Stimulated activated CD8-positive, alpha-beta memory T cell treated with anti-CD3 and anti-CD28 coated beads, Interleukin-15, amount 100 ng/mL, for 48 hours (primary cell): Measurements from ENCODE around the gene ZNF385B.
"Not testable (repeated sequence)": the region's sequence is repeated elsewhere in the genome, so short reads cannot be mapped to it uniquely, and the experiment has no call there.

ENCODE experiments used
- DNase-seq, 2 donors: peaks; one replicate each; pipeline ENCODE4 v3.0.0-alpha.2; 2020; ENCODE audit warnings: low read depth in 2 of 2

Gene ZNF385B

DNA sequence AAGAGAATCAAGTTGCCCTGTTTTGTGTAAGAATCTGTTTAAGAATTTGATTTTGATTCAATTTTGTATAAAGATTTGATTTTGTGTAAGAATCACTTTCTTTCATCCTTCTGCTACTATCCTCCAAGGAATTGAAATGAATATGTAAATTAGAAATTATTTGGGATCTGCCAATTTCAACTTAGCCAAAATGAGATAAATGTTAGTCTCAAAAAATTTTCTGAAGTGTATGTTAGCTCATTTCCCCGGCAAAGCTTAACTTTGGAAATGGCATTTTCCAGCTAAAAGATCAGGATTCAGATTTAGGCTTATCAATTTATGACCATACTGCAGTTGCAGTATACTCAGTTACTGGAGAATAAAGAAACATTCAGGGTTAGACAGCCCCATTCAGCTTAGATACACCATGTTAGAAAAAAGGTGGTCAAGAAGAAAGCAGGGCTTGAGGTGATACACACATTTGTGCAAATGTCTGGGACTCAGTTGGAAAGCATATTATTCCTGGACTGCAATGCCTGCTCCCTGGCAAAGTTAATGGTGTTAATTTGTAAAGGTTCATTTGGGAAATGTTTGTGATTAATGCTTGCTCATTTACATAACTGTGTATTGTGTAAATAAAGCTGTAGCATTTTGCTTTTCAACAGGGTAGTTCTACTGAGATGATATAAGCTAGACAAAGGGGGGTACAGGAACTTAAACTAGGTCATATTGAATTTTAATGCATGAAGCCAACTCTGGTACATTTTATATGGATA lies 349.0 kb downstream of the ZNF385B start:
- no peak for DNase-seq

DNA sequence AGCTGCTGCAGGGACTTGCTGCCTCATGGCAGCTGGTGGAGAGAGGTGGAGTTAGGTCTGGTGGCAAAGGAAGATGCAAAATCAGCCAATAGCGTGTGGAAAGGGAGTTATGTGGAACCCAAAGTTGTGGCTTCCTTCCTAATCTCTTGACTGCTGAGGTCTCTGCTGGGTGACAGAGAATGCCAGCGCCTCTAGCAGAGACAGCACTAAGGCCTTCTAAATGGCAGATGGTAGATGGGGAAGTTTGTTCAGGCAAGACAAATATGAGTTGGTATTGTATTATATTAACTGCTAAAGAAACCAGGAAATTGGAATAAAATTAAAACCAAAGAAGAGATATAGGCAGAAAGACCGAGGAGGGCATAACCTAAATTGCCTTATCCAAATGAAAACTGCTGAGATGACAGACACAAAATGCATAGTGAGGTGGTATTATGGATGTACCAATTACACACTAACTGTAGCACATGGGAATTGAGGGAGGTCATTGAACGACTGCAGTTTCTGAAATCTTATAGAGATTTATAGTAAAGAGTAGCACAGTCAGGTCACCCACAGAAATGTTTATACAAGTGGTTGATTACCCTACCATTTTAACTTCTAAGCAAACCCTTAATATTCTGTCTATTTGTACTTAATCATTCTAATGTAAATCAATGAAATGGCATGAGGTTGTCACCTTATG lies 350.2 kb downstream of the ZNF385B start:
- no peak for DNase-seq

- no peak for DNase-seq
Observed at GRCh38 chr2:179495315-179495714, 366.1 kb downstream of the ZNF385B start.

DNA sequence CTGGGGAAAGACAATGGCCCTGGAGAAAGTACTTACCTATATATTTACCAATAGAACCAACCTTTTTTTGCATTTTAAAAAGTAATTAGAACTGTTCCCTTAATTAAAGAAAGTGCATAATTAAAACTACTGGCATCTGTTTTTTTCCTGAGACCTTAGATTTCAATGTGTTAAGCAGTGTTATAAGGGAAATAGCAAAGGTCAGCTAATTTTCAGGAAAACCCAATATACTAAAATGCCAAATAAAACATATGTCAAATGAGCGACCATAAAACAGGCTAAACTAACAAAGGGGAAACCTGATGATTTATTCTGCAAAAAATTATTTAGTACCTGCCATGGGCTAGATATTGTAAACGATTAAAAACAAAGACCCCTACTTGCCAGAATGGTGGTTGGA lies 372.8 kb downstream of the ZNF385B start:
- no peak for DNase-seq

DNA sequence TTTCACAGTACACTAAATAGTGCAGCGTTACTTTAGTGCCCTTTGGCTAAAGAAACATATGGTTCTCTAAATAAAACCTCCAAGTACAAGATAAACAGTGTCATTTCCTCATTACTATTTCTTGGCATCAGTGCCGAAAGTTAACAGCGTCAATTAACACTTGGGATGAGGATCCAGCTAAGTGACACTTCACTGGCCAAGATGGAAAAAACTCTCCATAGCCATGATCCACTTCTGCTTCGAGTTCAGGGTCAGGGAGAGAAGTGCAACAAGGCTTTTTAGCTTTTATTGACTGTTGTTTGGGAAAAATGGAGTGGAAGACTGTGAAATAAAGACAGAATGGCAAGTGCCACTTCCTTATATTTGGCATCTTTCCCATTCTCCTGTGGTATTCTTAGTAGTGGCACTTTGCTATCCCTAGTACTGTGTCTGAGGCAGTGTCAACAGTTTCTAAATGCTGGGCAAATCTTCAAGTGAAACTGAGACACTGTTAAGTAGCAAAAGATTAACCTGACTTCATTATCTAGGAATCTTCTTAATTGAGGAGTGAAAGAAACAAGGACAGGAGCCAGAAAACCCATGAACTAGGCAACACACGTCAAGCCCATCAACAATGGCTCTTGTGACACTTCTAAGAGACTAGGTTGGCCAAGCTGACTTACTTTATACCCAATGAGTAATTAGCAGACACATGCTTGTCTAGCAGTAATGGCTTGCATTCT lies 374.2 kb downstream of the ZNF385B start:
- no peak for DNase-seq

DNA sequence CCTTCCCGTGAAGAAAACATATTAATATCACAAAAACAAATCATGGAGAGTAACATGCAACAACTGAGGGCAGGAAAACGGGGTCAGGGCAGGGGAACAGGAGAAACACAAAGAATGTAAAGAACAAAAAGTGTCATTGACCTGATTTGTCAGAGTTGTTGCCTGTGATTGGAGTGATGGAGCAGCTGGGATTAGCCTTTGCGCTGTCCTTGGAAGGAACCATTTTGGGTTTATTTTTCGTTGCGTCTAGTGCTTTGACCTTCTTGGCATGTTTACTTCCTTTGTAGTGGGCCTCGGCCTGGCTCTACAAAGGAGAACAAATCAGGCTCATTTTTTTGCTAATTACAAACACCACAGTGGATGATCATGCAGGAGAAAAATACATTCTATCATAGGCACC lies 378.3 kb downstream of the ZNF385B start:
- DNase-seq: no peak

- DNase-seq: no peak
Observed at GRCh38 chr2:179479947-179480346, 381.5 kb downstream of the ZNF385B start.

DNA sequence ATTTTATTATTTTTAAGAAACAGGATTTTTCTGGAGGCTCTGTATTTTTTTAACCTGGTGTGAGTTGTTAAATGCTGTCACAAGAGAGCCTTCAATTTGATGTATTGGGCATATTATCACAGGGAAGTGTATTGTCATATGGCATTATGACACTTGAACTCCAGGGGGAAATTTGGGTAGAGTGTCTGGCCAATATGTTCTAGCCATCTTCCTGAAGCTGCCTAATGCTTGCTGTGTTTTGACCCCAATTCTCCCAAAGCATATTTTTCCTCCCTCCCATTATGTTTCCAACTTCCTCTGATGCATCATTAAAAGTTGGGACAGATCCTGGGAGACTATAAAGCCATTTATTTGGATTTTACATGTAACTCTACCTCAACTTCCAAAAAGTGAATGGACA lies 382.6 kb downstream of the ZNF385B start:
- no peak for DNase-seq

DNA sequence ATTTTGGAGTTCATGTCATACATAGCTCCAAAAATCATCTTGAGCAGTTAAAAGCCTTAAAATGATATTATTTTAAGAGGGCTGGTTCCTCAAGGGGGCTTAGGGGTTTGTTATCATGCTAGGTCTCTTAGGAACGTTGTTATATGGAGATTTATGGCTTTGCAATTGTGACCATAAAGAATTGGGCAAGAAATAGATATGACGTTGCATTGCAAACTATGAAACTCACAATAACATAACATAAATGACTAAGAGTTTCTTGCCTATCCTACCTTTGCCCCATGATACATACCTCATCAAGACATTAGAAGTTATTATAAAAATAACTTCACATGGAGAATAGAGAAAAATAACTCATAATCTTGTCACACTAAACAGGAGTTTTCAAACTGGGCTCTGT lies 390.4 kb downstream of the ZNF385B start:
- no peak for DNase-seq

GRCh38 chr2:179470089-179470488 lies 391.3 kb downstream of the ZNF385B start:
- DNase-seq: no peak

DNA sequence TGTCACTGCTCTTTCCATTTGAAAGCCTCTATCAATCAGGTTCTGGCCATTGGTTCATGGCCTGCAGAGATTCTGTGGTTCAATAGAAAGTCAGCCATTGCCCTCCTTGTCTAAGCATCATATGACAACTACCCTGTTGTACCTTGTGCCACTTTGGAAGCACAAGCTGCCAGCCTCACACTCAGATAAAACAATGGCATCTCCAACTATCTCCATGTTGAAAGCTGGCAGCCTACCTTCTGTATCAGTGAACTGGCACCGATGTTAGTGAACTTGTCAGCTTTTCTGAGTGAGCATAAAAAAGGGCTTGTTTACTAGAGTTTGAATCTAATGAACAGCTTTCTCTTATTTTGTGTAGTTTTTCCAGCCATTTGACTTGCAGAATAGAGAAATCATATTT lies 393.5 kb downstream of the ZNF385B start:
- DNase-seq: no peak

DNA sequence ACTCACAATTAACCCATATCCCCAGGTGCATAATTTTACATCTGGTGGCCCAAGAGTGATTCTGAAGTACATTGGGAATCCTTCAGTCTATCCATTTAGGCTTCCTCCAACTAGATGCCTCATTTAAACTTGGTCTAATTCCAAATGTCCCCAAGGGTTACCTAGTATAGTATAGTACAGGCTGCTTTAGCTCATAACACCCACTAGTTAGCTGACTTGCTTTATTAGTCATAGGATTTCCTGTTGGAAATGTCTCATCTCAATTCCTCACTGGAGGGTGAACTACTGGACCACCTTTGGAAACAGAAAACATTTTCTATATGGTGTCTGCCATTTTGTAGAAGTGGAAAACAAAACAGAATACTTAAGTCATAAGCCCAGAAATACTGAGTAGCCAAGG lies 394.3 kb downstream of the ZNF385B start:
- DNase-seq: no peak

DNA sequence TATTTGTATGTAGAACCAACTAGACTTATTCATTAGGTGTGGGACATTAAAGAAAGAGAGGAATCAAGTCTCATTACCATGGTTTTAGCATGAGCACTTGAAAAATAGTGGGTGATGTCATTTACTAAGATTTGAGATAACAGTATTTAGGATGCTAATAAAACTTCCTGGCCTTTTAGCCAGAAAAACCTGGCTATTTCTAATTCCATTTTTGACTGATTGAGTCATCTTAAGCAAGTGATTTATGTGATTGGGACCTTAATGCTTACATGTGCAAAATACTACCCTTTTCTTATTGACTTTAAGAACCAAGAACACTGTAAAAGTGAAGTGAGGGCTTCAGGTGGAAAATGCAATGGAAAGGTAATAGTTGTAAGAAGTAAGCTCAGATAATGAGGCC lies 400.0 kb downstream of the ZNF385B start:
- DNase-seq: no peak

GRCh38 chr2:179460181-179460929 lies 401.1 kb downstream of the ZNF385B start:
- peak in 1 of 2 donors; percentile 16 for DNase-seq

- DNase-seq: not testable (repeated sequence)
Observed at GRCh38 chr2:179458113-179458512, 403.3 kb downstream of the ZNF385B start.

DNA sequence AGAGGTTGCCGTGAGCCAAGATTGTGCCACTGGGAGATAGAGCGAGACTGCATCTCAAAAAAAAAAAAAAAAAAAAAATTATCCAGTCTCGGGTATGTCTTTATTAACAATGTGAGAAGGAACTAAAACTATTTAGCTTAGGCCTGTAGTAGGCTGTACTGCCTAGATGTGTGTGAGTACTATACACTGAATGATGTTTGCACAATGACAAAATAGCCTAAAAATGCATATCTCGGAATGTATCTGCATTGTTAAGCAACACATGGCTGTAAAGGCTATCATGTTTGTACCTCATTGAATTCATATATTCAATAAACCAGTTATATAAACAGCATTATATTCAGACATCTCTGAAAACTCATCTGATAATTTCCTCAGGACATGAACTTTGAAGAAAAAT lies 405.6 kb downstream of the ZNF385B start:
- no peak for DNase-seq

GRCh38 chr2:179455172-179455524 lies 406.3 kb downstream of the ZNF385B start:
- no peak for DNase-seq

DNA sequence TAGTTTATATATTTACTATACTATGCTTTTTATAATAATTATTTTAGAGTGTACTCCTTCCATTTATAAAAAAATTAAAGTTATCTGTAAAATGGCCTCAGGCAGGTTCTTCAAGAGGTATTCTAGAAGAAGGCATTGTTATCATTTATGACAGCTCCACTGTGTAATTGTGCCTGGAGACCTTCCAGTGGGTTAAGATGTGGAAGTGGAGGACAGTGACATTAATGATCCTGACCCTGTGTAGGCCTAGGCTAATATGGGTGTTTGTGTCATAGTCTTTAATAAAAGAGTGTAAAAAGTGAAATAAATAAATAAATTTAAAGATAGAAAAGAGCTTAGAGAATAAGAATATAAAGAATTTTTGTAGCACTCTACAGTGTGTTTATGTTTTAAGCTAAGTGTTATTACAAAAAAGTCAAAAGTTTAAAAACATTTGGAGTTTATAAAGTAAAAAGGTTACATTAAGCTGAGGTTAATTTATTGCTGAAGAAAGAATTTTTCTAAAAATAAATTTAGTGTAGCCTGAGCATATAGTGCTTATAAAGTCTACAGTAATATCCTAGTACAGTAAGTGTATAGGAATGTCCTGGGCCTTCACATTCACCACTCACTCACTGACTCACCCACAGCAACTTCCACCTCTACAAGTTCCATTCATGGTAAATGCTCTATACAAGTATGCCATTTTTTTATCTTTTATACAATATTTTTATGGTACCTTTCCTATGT lies 406.8 kb downstream of the ZNF385B start:
- DNase-seq: no peak

GRCh38 chr2:179449010-179449409 lies 412.4 kb downstream of the ZNF385B start:
- DNase-seq: no peak

DNA sequence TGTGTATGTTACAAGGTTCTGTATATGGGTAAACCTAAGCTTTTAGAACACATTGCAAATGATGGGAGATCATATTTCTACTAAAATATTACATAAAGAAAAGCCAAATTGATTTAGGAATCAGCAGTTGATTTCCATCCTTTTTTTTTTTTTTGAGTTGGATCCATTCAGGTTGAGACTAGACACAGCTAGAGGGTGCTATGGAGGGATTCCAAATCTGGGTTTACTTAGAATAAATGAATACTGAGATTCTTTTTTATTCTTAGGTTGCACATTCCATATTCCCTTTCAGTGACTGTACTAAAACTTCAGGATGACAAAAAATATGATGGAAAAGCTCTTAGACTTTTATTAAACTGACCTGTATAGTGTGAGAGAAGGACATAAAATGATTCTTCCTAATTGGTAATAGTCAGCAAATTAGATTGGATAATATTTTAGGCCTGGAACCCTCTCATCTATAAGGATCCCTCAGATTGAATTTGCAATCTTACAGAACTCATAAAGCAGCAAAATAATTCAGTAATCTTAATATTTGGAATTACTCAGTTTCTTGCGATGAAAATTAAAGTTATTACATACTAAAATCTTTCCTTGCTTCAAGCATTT lies 413.5 kb downstream of the ZNF385B start:
- DNase-seq: no peak

DNA sequence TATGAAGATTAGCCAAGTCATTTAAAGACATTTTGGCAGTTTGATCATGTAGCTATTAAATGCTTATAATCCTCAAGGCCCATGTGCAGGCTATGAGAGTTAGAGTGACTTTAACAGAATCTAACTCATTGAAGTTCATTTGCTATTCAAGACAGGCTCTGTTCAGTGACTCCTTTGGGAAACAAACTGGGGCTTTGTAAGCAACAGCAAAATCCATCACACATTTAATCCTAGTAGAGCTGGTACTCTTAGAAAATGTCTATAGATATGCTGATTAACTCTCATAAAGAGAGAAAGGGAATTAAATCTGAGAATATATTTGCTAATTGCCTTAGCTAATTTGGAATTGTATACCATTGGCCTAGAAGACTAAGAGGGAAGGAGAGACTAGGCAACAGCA lies 414.0 kb downstream of the ZNF385B start:
- DNase-seq: no peak
